Endothelial cell (in vitro differentiated cells): ENCODE results near the gene PPL. TPM values are rescaled to one million over a fixed set of nuclear protein-coding genes. Genes with fewer than 3 reads are reported as not detected.

Source experiments
- DNase-seq: peaks from one replicate; pipeline ENCODE4 v3.0.0; 2021; ENCODE audit warnings: low spot score
- H3K27ac Mint-ChIP-seq: one replicate; pipeline ENCODE4 v1.8.0; 2021; ENCODE audit warnings: mixed read lengths, inconsistent platforms; ENCODE audit not compliant: unreplicated experiment
- H3K27me3 Mint-ChIP-seq: one replicate; pipeline ENCODE4 v1.8.0; 2021; ENCODE audit warnings: mild to moderate bottlenecking, moderate library complexity, mixed read lengths, inconsistent platforms; ENCODE audit not compliant: unreplicated experiment
- H3K36me3 Mint-ChIP-seq: one replicate; pipeline ENCODE4 v1.8.0; 2021; ENCODE audit warnings: mild to moderate bottlenecking, low read depth, mixed read lengths, inconsistent platforms; ENCODE audit not compliant: unreplicated experiment
- H3K4me1 Mint-ChIP-seq: one replicate; pipeline ENCODE4 v1.8.0; 2021; ENCODE audit warnings: mild to moderate bottlenecking, mixed read lengths, inconsistent platforms; ENCODE audit not compliant: unreplicated experiment
- H3K4me3 Mint-ChIP-seq: one replicate; pipeline ENCODE4 v1.8.0; 2021; ENCODE audit warnings: mild to moderate bottlenecking, mixed read lengths, inconsistent platforms; ENCODE audit not compliant: unreplicated experiment
- H3K9me3 Mint-ChIP-seq: one replicate; pipeline ENCODE4 v1.8.0; 2021; ENCODE audit warnings: mixed read lengths, inconsistent platforms; ENCODE audit not compliant: unreplicated experiment
- total RNA-seq: library from RNA; stranded (reverse); fragmentation: NEBNext Ultra II Directional; extraction: Animal tissue kit (Norgen Biotek cat#: 25700); gene quantifications from one replicate; pipeline ENCODE4 v1.2.1, GENCODE V29; 2021; ENCODE audit not compliant: unreplicated experiment
- TF ChIP-seq, protein P1 (sequence below): fragments of 200-600 bp; sonication (generic); IDR thresholded peaks from one replicate; pipeline ENCODE4 v1.5.0; 2021; ENCODE audit warnings: antibody characterized with exemption; ENCODE audit not compliant: unreplicated experiment

Gene PPL
- total RNA-seq, 1 donor from 2014 or later: 1.1 TPM

DNA sequence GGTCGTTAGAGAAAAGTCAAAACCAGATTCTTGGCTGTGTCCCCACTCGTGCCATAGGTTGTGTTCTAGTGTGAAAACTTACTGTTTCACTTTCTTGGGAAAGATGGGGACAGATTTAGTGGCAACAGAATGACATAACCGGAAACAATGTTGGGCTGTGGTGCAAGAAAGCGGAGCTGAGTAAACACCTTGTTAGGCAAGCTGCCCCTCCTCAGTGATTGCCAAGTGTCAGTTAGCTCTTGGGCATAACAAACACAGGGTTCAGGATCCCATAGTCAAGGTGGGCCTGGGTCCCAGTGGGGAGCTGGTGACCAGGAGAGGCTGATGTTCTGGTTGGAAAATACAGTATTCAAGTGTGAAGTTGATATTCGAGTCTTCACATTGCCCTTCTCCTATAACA lies 74.3 kb downstream of the PPL start:
- no peak for DNase-seq
- no peaks in the 10 kb centered on the region for H3K4me1 Mint-ChIP-seq
- peaks cover 41% of the 10 kb centered on the region for H3K36me3 Mint-ChIP-seq
- no peak overlapping the region for H3K27ac Mint-ChIP-seq
- H3K9me3 Mint-ChIP-seq: no peaks in the 10 kb centered on the region
- H3K27me3 Mint-ChIP-seq: peaks cover 1% of the 10 kb centered on the region
- no peak overlapping the region for H3K4me3 Mint-ChIP-seq
- TF ChIP-seq, protein P1, sequence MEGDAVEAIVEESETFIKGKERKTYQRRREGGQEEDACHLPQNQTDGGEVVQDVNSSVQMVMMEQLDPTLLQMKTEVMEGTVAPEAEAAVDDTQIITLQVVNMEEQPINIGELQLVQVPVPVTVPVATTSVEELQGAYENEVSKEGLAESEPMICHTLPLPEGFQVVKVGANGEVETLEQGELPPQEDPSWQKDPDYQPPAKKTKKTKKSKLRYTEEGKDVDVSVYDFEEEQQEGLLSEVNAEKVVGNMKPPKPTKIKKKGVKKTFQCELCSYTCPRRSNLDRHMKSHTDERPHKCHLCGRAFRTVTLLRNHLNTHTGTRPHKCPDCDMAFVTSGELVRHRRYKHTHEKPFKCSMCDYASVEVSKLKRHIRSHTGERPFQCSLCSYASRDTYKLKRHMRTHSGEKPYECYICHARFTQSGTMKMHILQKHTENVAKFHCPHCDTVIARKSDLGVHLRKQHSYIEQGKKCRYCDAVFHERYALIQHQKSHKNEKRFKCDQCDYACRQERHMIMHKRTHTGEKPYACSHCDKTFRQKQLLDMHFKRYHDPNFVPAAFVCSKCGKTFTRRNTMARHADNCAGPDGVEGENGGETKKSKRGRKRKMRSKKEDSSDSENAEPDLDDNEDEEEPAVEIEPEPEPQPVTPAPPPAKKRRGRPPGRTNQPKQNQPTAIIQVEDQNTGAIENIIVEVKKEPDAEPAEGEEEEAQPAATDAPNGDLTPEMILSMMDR: no peak

DNA sequence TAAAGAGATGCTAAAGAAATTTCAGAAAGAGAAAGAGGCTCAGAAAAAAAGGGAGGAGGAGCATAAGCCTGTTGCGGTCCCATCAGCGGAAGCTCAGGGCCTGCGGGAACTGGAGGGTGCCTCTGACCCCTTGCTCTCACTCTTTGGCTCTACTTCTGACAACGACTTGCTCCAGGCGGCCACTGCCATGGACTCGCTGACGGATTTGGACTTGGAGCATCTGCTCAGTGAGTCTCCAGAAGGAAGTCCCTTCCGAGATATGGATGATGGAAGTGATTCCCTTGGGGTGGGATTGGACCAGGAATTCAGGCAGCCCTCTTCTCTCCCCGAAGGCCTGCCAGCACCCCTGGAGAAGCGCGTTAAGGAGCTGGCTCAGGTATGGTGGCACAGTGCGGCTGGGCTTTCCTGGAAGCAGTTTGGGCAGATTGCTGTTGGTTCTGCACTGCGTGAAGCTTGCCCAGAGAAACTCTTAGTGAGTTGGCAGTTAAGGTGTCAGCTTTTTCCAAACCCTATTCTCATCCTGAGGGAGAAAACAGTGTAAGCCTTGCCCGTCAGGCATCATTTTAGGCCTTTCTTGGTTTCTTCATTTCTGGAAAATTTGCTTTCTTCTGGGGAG lies 76.1 kb downstream of the PPL start:
- Mint-ChIP-seq H3K27ac (no peak overlapping the region), H3K4me1 (no peaks in the 10 kb centered on the region), H3K36me3 (peaks cover 34% of the 10 kb centered on the region)

DNA sequence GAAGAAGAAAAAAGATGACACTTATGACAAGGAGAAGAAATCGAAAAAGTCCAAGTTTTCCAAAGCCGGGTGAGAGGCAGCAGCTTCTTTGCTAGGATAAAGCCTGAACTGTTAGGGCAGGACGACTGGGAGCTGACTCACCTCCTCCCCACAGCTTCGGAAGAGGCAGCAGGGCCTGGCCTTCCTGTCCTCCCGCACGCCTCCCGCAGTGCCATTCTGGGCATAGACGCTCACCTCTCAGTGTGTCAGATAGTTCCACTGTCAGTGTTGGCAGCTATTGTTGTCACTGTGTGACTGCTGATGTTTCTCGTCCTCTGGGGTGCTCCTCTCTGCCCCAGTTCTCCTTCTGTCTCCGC lies 77.1 kb downstream of the PPL start:
- TF ChIP-seq, protein P1: no peak
- no peaks in the 10 kb centered on the region for H3K9me3 Mint-ChIP-seq
- peaks cover 1% of the 10 kb centered on the region for H3K27me3 Mint-ChIP-seq
- H3K36me3 Mint-ChIP-seq: peaks cover 34% of the 10 kb centered on the region
- H3K27ac Mint-ChIP-seq: no peak overlapping the region
- peak overlapping the region; percentile 43 for H3K4me3 Mint-ChIP-seq
- DNase-seq: no peak
- H3K4me1 Mint-ChIP-seq: no peaks in the 10 kb centered on the region

More for the DNA sequence above, 76.1 kb downstream of the PPL start:
- TF ChIP-seq, protein P1: no peak
- Mint-ChIP-seq H3K4me3 (peak overlapping the region; percentile 17), H3K27me3 (peaks cover 1% of the 10 kb centered on the region), H3K9me3 (no peaks in the 10 kb centered on the region)
- no peak for DNase-seq

DNA sequence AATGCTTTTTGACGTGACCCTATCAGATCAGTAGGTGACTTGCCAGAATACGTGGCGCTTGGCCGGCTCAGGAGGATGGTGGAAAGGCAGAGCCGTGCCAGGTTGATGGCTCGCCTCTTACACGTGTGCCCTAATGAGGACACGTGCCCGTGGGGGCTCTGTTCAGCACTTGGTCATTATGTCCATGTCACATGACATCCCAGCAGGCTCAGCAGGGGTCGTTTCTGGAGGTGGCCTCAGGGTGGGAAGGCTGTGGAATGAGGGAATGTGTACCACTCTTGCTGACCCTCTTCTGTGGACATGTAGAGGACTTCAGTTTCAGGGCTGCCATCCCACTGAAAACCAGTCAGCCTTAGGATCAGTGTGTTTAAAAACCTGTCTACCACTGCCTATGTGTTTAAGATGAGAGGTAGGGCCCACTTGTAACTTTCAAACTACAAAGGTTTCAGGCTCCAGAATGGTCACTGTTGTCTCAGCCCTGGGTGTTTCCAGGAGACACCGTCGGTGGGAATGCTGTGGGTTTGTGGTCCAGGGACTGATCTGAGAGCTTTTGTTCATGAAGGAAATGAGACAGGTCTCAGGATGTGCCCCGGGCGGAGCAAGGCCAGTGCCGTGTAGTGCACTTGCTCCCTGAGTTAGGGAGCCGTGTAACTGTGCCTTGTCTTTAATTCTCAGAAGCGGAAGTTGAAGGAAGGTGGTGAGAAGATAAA lies 77.6 kb downstream of the PPL start:
- Mint-ChIP-seq H3K36me3 (peaks cover 34% of the 10 kb centered on the region), H3K27ac (no peak overlapping the region), H3K9me3 (no peaks in the 10 kb centered on the region), H3K4me1 (no peaks in the 10 kb centered on the region), H3K27me3 (peaks cover 1% of the 10 kb centered on the region), H3K4me3 (peak overlapping the region; percentile 43)
- DNase-seq: no peak
- TF ChIP-seq, protein P1: no peak

DNA sequence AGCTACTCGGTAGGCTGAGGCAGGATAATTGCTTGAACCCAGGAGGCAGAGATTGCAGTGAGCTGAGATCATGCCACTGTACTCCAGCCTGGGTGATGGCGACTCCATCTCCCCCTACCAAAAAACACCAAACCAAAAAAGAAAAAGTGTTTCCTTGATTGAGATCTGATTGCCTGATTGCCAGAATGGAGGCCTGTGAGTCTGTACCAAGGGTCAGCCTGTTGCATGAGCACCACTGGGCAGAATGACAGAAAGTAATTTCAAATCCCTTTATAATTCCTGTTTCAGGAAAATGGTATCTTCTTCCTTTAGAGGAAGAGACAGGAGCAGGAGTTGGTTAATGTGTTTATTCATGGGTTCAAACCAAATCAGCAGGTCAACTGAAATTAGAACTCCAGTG lies 81.1 kb downstream of the PPL start:
- no peak overlapping the region for H3K4me3 Mint-ChIP-seq
- no peak for DNase-seq
- TF ChIP-seq, protein P1: no peak
- peaks cover 31% of the 10 kb centered on the region for H3K36me3 Mint-ChIP-seq
- peaks cover 1% of the 10 kb centered on the region for H3K27me3 Mint-ChIP-seq
- no peak overlapping the region for H3K27ac Mint-ChIP-seq
- H3K4me1 Mint-ChIP-seq: peaks cover 10% of the 10 kb centered on the region
- no peaks in the 10 kb centered on the region for H3K9me3 Mint-ChIP-seq
